GM21786 (cell line): ENCODE measurements around the gene PPFIA3.
"Not testable (repeated sequence)": the region's sequence is repeated elsewhere in the genome, so short reads cannot be mapped to it uniquely, and the experiment has no call there.

Experiments used
- ATAC-seq: cut with Tn5 transposase; IDR thresholded peaks from one replicate; pipeline ENCODE4 v1.9.1; 2021; ENCODE audit not compliant: unreplicated experiment

PPFIA3 gene

GRCh38 chr19:49102303-49102702 lies 17.0 kb upstream of the PPFIA3 start:
- ATAC-seq = no peak

GRCh38 chr19:49103331-49104085 lies 15.8 kb upstream of the PPFIA3 start:
- ATAC-seq = no peak

GRCh38 chr19:49104229-49104864 lies 15.0 kb upstream of the PPFIA3 start:
- ATAC-seq = no peak

GRCh38 chr19:49106648-49107135 lies 12.7 kb upstream of the PPFIA3 start:
- ATAC-seq = no peak

- ATAC-seq = no peak
Observed at GRCh38 chr19:49107625-49108459, 11.5 kb upstream of the PPFIA3 start.

- ATAC-seq = no peak
Observed at GRCh38 chr19:49109051-49109450, 10.3 kb upstream of the PPFIA3 start.

DNA sequence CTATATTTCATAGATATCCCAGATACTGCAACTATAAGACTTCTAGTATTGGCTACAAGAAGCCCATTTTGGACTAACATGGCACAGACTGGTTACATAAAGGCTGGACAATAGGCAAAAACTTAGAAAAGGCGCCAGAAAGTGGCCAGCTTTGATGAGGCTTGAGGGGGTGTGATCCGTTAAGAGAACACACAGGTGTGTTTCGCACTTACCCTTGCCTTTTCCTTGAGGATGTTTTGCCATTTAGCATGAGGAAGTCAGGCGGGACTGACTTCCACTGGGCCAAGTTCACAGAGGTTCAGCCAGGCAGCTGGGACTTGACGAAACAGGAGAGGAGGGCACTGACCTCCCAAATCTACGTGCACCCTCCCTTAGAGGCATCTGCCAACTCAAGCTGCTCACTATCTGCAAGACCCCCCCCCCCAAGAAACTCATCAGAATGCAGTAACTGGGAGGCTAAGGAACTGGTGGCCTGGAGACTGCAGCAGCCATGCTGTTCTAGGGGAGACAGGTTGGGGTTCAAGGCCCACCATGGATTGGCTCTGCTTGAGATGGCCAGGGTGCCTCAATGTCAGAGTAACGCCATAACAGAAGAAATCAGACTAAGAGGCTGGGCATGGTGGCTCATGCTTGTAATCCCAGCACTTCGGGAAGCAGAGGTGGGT lies 9.6 kb upstream of the PPFIA3 start:
- ATAC-seq = no peak

DNA sequence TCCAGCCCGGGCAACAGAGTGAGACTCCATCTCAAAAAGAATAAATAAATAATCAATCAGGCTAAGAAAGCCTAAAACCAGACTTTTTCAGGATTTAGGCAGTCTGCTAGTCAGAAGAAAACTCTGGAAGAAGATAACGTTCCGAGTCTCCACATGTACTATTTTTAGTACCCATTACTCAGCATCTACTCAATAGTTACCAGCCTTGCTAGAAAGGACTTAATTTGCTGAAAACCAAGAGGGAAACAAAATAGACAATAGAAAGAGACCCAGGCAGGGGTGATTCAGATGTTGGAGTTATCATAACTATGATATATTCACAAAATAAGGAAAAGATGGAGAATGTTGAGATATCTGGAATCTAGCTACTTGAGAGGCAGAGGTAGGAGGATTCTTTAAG lies 8.8 kb upstream of the PPFIA3 start:
- ATAC-seq = no peak

DNA sequence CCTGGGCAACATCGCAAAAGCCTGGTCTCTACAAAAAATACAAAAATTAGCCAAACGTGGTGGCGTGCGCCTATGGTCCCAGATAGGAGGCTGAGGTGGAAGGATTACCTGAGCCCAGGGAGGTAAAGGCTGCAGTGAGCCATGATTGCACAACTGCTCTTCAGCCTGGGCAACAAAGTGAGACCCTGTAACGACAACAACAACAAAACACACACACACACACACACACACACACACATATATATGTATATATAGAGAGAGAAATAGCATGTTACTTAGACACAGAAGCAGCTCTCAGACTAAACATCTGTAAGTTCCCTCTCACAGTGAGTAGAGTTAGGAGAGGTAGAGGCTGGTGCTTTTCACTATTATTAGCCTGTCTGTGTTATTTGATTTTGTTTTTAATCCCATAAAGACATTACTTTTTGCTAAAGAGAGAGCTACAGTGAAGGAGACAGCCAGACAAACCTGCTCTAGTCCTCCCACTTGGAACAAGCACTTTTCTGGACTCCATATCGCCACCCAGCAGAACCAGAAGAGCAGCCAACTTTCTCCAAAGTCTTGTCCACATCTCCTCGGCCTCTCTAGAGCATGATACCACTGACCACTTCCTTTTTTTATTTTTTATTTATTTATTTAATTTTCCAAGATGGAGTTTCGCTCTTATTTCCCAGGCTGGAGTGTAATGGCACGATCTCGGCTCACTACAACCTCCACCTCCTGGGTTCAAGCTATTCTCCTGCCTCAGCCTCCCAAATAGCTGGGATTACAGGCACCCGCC lies 7.9 kb upstream of the PPFIA3 start:
- no peak for ATAC-seq

DNA sequence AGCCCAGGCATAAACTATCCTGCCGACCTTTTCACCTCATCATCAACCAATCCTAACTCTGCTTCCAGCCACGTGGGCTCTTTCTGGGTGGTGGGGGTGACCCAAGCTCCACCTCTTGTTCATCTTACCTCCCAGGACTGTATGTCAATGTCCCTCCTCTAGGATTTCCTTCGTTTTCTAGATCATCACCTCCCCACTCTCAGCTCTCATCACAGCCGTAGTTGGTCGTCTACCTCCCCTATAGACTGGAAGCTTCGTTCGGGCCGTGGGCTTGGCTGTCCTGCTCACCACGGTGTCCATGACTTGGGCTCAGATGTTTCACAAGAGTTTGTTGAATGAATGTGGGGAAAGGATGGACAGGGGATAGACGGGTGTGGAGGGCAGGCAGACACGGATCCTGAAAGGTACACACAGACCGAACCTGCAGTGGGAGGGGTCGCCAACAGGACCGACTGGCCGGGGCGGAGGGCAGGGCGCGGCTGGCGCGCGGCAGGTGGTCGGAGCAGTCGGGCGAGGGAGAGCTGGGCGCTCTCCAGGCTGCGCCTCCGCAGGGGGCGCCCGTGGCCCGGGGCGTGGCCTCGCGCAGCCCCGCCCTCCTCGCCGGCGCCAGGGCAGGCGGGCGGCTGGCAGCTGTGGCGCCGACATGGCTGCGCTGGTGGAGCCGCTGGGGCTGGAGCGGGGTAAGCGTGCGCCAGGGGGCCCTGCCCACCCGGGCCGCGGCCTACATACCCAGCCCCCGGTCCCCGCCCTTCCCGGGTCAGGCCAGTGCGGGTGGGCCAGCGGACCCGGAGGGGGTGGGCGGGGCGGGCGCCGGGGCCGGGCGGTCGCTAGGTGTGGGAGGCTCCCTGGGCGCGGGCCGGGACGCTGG lies 5.3 kb upstream of the PPFIA3 start, which contains the start of gene LIN7B:
TSS of gene LIN7B (plus strand) at position 609 of the 868 bp plus-strand sequence. CDS start at position 644, 35 bp downstream.
- no peak for ATAC-seq

- no peak for ATAC-seq
Observed at GRCh38 chr19:49114630-49115363, 4.5 kb upstream of the PPFIA3 start.

GRCh38 chr19:49116544-49116943 lies 2.8 kb upstream of the PPFIA3 start:
- no peak for ATAC-seq

DNA sequence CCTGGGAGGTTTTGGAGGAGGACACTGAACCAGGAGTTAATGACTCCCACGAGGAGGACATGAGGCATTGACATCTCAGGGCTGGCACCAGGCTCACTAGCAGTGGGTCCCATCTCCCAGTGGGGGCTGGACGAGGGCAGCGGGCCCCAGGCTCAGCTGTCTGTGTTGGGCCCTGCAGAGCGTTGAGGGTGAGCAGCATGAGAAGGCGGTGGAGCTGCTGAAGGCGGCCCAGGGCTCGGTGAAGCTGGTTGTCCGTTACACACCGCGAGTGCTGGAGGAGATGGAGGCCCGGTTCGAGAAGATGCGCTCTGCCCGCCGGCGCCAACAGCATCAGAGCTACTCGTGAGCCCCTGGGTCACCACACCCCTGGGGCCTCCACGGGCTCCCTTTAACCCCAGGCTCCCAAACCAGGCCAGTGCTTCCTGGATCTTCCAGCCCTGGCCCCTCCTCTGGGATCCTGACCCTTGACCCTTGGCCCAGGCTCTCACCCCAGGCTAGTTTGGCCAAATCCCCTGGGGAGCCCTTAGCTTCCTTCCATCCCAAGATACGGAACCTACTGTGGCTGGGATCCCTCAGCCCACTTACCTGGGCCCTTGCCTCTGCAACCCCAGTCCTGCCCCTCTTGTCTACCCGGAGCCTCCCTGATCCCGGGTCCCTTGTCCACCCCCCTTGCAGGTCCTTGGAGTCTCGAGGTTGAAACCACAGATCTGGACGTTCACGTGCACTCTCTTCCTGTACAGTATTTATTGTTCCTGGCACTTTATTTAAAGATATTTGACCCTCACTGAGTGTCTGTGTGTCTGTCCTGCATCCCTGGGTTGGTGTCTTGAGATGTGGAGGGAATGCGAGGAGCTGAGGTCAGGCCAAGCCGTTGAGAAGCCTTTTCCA lies 1.4 kb upstream of the PPFIA3 start:
- ATAC-seq = no peak

GRCh38 chr19:49118565-49119410 lies 556 bp upstream of the PPFIA3 start, which contains the start of gene C19orf73:
TSS of gene C19orf73 (minus strand) at chr19:49119143. CDS start at chr19:49119022, 121 bp downstream.
- peak; percentile 77 for ATAC-seq

DNA sequence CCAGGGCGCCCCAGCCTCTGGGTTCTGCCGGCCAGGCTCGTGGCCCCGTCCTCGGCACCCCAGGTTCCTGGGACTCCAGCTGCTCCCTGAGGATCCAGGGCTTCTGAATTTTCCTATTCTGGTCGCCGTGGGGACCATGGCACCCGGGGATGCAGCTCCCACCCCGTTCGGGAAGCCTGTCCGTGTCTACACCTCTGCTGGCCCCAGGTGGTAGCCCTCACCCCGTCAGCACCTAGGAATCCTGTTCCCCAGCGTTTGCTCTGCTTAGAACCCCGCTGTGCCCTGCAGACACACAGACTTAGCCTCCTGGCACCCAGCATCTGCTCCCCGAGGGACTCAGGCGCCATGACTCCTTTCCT lies 960 bp downstream of the PPFIA3 start:
- no peak for ATAC-seq

GRCh38 chr19:49120868-49121267 lies 1.5 kb downstream of the PPFIA3 start:
- ATAC-seq = no peak

- not testable (repeated sequence) for ATAC-seq
Observed at GRCh38 chr19:49121841-49122240, 2.5 kb downstream of the PPFIA3 start.
